Lower leg skin (tissue), 3 donors: ENCODE measurements around the gene LCORL.

Experiments used
- CTCF ChIP-seq, 3 donors: fragments of 450-650 bp; IDR thresholded peaks; one replicate each; pipeline ENCODE4 v1.5.1; 2016; ENCODE audit warnings: antibody characterized with exemption in 3 of 3, mild to moderate bottlenecking in 3 of 3, moderate library complexity in 2 of 3
- POLR2A ChIP-seq, 2 donors: fragments of 450-650 bp; IDR thresholded peaks; one replicate each; pipeline ENCODE4 v1.6.1; 2016 to 2017; ENCODE audit warnings: antibody characterized with exemption in 2 of 2, mild to moderate bottlenecking in 1 of 2, moderate library complexity in 1 of 2

GRCh38 chr4:18025288-18025687 is 3.7 kb upstream of the LCORL start:
- TF ChIP-seq CTCF (IDR thresholded peaks at IDR 0.05) (no peak), POLR2A (IDR thresholded peaks at IDR 0.05) (no peak)
